IMR-90 (cell line): ENCODE results near the gene STOML1. TPM values are rescaled to one million over a fixed set of nuclear protein-coding genes. Genes with fewer than 3 reads are reported as not detected.

Source experiments
- ATAC-seq: fragments of 200-7000 bp; cut with Tn5 transposase; 2 replicates; pipeline ENCODE4 v1.9.1; 2020; ENCODE audit warnings: low read depth, mild to moderate bottlenecking, moderate library complexity
- BruUV-seq: library from RNA; stranded (reverse); fragments of 400-500 nt; replicated peaks from 2 replicates; lab custom pipeline; 2021; lab: Mats Ljungman, UMichigan
- CTCF ChIA-PET: fragments of 300-600 bp; formaldehyde crosslinking; extraction: SDS; loops from one replicate; lab custom pipeline; 2021; ENCODE audit warnings: antibody characterized with exemption; lab: Yijun Ruan, JAX
- POLR2A ChIA-PET: fragments of 300-600 bp; sonication (Branson Sonifier 250); formaldehyde crosslinking; loops from one replicate; lab custom pipeline; 2022; ENCODE audit warnings: antibody characterized with exemption; ENCODE audit not compliant: unreplicated experiment; lab: Charles Lee
- DNase-seq: peaks from one replicate; pipeline ENCODE4 v3.0.0; 2013
- H2AFZ ChIP-seq: replicated peaks from 2 replicates; pipeline ENCODE3; 2013; ENCODE audit warnings: low read length, mild to moderate bottlenecking; ENCODE audit not compliant: poor library complexity
- H2AK5ac ChIP-seq: 2 replicates; pipeline ENCODE4 v1.6.1; 2013; ENCODE audit warnings: low read depth, low read length, inconsistent platforms
- H2AK9ac ChIP-seq: replicated peaks from 2 replicates; pipeline ENCODE3; 2013; ENCODE audit warnings: mild to moderate bottlenecking, low read depth, low read length, moderate library complexity; ENCODE audit not compliant: poor library complexity
- H2BK120ac ChIP-seq: 2 replicates; pipeline ENCODE4 v1.6.1; 2013; ENCODE audit warnings: low read depth, low read length, inconsistent platforms
- H2BK15ac ChIP-seq: 3 replicates; pipeline ENCODE4 v1.6.1; 2013; ENCODE audit warnings: low read depth, low read length, inconsistent platforms
- H2BK20ac ChIP-seq: 2 replicates; pipeline ENCODE4 v1.6.1; 2013; ENCODE audit warnings: low read depth, mild to moderate bottlenecking, inconsistent platforms, low read length, moderate library complexity
- H2BK5ac ChIP-seq: 2 replicates; pipeline ENCODE4 v1.6.1; 2013; ENCODE audit warnings: mild to moderate bottlenecking, low read depth, low read length, inconsistent platforms; ENCODE audit not compliant: poor library complexity, severe bottlenecking
- H3K14ac ChIP-seq: replicated peaks from 2 replicates; pipeline ENCODE4 v1.6.1; 2013; ENCODE audit warnings: low read depth, low read length, inconsistent platforms
- H3K18ac ChIP-seq: 2 replicates; pipeline ENCODE4 v1.6.1; 2013; ENCODE audit warnings: low read depth, low read length, control low read depth
- H3K23ac ChIP-seq: 2 replicates; pipeline ENCODE4 v1.6.1; 2013; ENCODE audit warnings: low read depth, low read length, inconsistent platforms
- H3K27ac ChIP-seq: 2 replicates; pipeline ENCODE4 v1.5.1; 2013; ENCODE audit warnings: mild to moderate bottlenecking, control low read depth, low read length; ENCODE audit not compliant: insufficient read depth
- H3K27me3 ChIP-seq: 2 replicates; pipeline ENCODE4 v1.6.1; 2013; ENCODE audit warnings: low read length; ENCODE audit not compliant: control insufficient read depth, insufficient read depth
- H3K36me3 ChIP-seq: 2 replicates; pipeline ENCODE4 v1.6.1; 2013; ENCODE audit warnings: low read length, mixed read lengths; ENCODE audit not compliant: control insufficient read depth, insufficient read depth
- H3K4ac ChIP-seq: 2 replicates; pipeline ENCODE4 v1.6.1; 2013; ENCODE audit warnings: low read depth, low read length, inconsistent platforms
- H3K4me1 ChIP-seq: 2 replicates; pipeline ENCODE4 v1.6.1; 2013; ENCODE audit warnings: low read length, mixed read lengths; ENCODE audit not compliant: control insufficient read depth, insufficient read depth
- H3K4me2 ChIP-seq: 2 replicates; pipeline ENCODE4 v1.6.1; 2013; ENCODE audit warnings: low read depth, mild to moderate bottlenecking, control low read depth, low read length, moderate library complexity
- H3K4me3 ChIP-seq: 2 replicates; pipeline ENCODE4 v1.5.1; 2013; ENCODE audit warnings: low read depth, mild to moderate bottlenecking, control low read depth, low read length, moderate library complexity; ENCODE audit not compliant: insufficient read depth
- H3K56ac ChIP-seq: 2 replicates; pipeline ENCODE4 v1.6.1; 2013; ENCODE audit warnings: low read length, inconsistent platforms; ENCODE audit not compliant: insufficient read depth; ENCODE audit errors: extremely low read depth
- H3K79me1 ChIP-seq, 2 experiments: 2 replicates each; pipeline ENCODE4 v1.6.1; 2013; ENCODE audit warnings: low read length in 2 of 2, inconsistent platforms in 1 of 2, low read depth in 1 of 2
- H3K9ac ChIP-seq: 2 replicates; pipeline ENCODE4 v1.6.1; 2013; ENCODE audit warnings: low read depth, low read length, control low read depth
- H3K9me1 ChIP-seq: 2 replicates; pipeline ENCODE4 v1.6.1; 2013; ENCODE audit warnings: low read length, inconsistent platforms; ENCODE audit not compliant: insufficient read depth
- H3K9me3 ChIP-seq: 2 replicates; pipeline ENCODE4 v1.6.1; 2013; ENCODE audit warnings: low read length; ENCODE audit not compliant: control insufficient read depth, insufficient read depth
- H4K20me1 ChIP-seq: 2 replicates; pipeline ENCODE4 v1.6.1; 2013; ENCODE audit warnings: low read length, inconsistent platforms; ENCODE audit not compliant: insufficient read depth
- H4K5ac ChIP-seq: 2 replicates; pipeline ENCODE4 v1.6.1; 2013; ENCODE audit warnings: mild to moderate bottlenecking, low read depth, low read length, control low read depth
- H4K8ac ChIP-seq, 2 experiments: 2 replicates each; pipeline ENCODE4 v1.6.1; 2013; ENCODE audit warnings: low read depth in 2 of 2, low read length in 2 of 2, control low read depth in 1 of 2, inconsistent platforms in 1 of 2
- H4K91ac ChIP-seq: 2 replicates; pipeline ENCODE4 v1.6.1; 2013; ENCODE audit warnings: low read depth, low read length, inconsistent platforms; ENCODE audit not compliant: insufficient read depth
- BHLHE40 ChIP-seq: fragments of 150-350 bp; IDR thresholded peaks from 2 replicates; pipeline ENCODE4 v1.6.1; 2016; ENCODE audit warnings: mild to moderate bottlenecking, low read depth, low read length
- FOS ChIP-seq: fragments of 150-350 bp; IDR thresholded peaks from 2 replicates; pipeline ENCODE4 v1.6.1; 2016; ENCODE audit warnings: low read depth, low read length
- MAZ ChIP-seq: IDR thresholded peaks from 2 replicates; pipeline ENCODE4 v1.6.1; 2012; ENCODE audit warnings: low read depth, mild to moderate bottlenecking, low read length, improper control_type of control experiment, moderate library complexity, borderline replicate concordance
- NFE2L2 ChIP-seq: fragments of 150-350 bp; IDR thresholded peaks from 2 replicates; pipeline ENCODE4 v1.6.1; 2016; ENCODE audit warnings: low read depth, mild to moderate bottlenecking, low read length
- POLR2A ChIP-seq: IDR thresholded peaks from 2 replicates; pipeline ENCODE4 v1.6.1; 2012; ENCODE audit warnings: mild to moderate bottlenecking, low read depth, low read length
- RAD21 ChIP-seq: IDR thresholded peaks from 2 replicates; pipeline ENCODE4 v1.6.1; 2012; ENCODE audit warnings: low read length, improper control_type of control experiment
- SMC3 ChIP-seq: fragments of 150-350 bp; IDR thresholded peaks from 2 replicates; pipeline ENCODE4 v1.6.1; 2016; ENCODE audit warnings: low read depth, mild to moderate bottlenecking, antibody characterized with exemption, low read length, moderate library complexity
- WGBS, 2 experiments: methylation state at CpG; one replicate each; pipeline versions ENCODE4 v1.1.5 to v1.1.7; 2013; ENCODE audit warnings: missing lambda C conversion rate in 2 of 2; ENCODE audit not compliant: insufficient read length in 1 of 2; ENCODE audit errors: extremely low coverage in 2 of 2; 5-methylcytosine and 5-hydroxymethylcytosine counted together
- dilution Hi-C: fragments of 300-500 bp; cut with HindIII; formaldehyde crosslinking; loops from one replicate; pipeline ENCODE4 v1.14.3; 2018; ENCODE audit warnings: low sequenced_read_pairs; ENCODE audit not compliant: unreplicated experiment
- in situ Hi-C: fragments of 300-500 bp; cut with MboI; formaldehyde crosslinking; loops from 3 replicates; pipeline ENCODE4 v1.14.3; 2019; ENCODE audit warnings: low sequenced_read_pairs, inconsistent platforms, mixed read lengths
- intact Hi-C: fragments of 100-400 bp; cut with micrococcal nuclease; formaldehyde crosslinking; loops from 2 replicates; pipeline ENCODE4 v1.10.0; 2022
- polyA plus RNA-seq, 3 experiments: library from polyadenylated mRNA; depleted of rRNA; stranded (reverse); fragments of >200 nt; gene quantifications; 2 replicates each; pipeline ENCODE4 v1.2.3, GENCODE V29; 2012; ENCODE audit warnings: low replicate concordance in 1 of 3
- total RNA-seq: library from RNA; depleted of rRNA; stranded (reverse); fragments of >200 nt; gene quantifications from 2 replicates; pipeline ENCODE4 v1.2.3, GENCODE V29; 2012
- TF ChIP-seq, protein P1 (sequence below): conservative IDR thresholded peaks from 2 replicates; pipeline ENCODE4 v1.5.1; 2012; ENCODE audit warnings: mild to moderate bottlenecking, low read depth, low read length, improper control_type of control experiment

Gene STOML1
- total and polyA plus RNA-seq, 2 of the 4 experiments (the other 2 are of a cell fraction) = 11.8 to 21.2 TPM

DNA sequence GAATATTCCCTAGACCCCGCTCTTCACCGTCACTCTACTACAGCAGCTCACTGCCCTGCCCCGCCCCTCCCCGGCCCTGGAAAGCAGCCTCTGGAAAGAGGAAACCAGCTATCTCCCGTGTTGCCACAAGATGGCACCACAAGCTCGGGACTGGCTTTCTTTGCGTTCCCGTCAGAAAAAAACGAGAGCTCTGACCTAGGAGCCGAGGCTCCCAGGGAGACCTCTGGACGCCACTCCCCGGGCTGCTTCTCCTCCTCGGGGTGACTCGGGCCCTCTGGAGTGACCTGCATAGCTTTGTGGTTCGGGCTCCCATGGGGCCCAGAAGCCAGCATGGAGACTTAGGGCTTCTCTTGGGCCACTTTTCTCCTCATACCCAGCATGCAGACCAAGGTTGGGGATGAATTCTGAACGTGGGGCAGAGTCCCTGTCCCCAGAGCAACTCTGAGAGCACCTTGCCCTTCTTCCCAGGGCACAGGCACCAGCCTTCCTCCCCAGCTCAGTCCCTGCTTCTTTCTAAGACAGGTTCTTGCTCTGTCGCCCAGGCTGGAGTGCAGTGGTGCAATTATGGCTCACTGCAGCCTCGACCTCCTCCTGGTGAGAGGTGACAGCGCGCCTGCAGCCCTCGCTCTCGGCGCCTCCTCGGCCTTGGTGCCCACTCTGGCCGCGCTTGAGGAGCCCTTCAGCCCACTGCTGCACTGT is 19.0 kb downstream of the STOML1 start:
- H2AFZ ChIP-seq = peak overlapping the region; percentile 84
- no peaks in the 10 kb centered on the region for H4K20me1 ChIP-seq
- WGBS, 2 experiments = 28% methylated on average over 6 of the region's 26 CpGs; no CpG with 5 or more reads in 1 of the 2 experiments
- H3K27ac ChIP-seq = no peak overlapping the region
- dilution Hi-C loops = no loop called here
- no peak overlapping the region for H3K4me3 ChIP-seq
- CTCF ChIA-PET = interaction anchor here (0.6 to 2.8 kb wide), 20 partner anchors 10 to 350 kb away, joined by 3 to 13 read pairs (median 4); partner anchors contain the start of genes PML and STOML1
- no TSS peak for BruUV-seq
- H4K8ac ChIP-seq = peak overlapping the region in 1 of 2 experiments; percentile 70; a peak in 1 of 4 replicates
- H2BK5ac ChIP-seq = no peak overlapping the region
- POLR2A ChIA-PET = interaction anchor here (0.6 kb wide), 2 partner anchors 17 to 177 kb away, joined by 3 to 4 read pairs; no protein-coding TSS in a partner anchor
- H3K56ac ChIP-seq = no peak overlapping the region
- ATAC-seq (peak; percentile 97), DNase-seq (peak; percentile 73)
- no peaks in the 10 kb centered on the region for H3K79me1 ChIP-seq
- peak; percentile 62 for TF ChIP-seq POLR2A
- TF ChIP-seq NFE2L2 = no peak
- no peak for TF ChIP-seq BHLHE40
- peak; percentile 77 for TF ChIP-seq MAZ
- peak; percentile 99 for TF ChIP-seq RAD21
- TF ChIP-seq SMC3 = peak; percentile 96
- TF ChIP-seq, protein P1, sequence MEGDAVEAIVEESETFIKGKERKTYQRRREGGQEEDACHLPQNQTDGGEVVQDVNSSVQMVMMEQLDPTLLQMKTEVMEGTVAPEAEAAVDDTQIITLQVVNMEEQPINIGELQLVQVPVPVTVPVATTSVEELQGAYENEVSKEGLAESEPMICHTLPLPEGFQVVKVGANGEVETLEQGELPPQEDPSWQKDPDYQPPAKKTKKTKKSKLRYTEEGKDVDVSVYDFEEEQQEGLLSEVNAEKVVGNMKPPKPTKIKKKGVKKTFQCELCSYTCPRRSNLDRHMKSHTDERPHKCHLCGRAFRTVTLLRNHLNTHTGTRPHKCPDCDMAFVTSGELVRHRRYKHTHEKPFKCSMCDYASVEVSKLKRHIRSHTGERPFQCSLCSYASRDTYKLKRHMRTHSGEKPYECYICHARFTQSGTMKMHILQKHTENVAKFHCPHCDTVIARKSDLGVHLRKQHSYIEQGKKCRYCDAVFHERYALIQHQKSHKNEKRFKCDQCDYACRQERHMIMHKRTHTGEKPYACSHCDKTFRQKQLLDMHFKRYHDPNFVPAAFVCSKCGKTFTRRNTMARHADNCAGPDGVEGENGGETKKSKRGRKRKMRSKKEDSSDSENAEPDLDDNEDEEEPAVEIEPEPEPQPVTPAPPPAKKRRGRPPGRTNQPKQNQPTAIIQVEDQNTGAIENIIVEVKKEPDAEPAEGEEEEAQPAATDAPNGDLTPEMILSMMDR = peak; percentile 98
- no peak for TF ChIP-seq FOS
- no peaks in the 10 kb centered on the region for H3K9me1 ChIP-seq
- 0 out of 2 replicates have a peak, but pooled peaks cover 3% of the 10 kb centered on the region for H3K27me3 ChIP-seq
- in situ Hi-C loops = no loop called here
- no peak overlapping the region for H3K23ac ChIP-seq
- H2BK15ac ChIP-seq = no peak overlapping the region; the same call in 2 of the 3 replicates
- 0 out of 2 replicates have a peak, but pooled peaks cover 1% of the 10 kb centered on the region for H3K4me1 ChIP-seq
- peak overlapping the region; percentile 27; the same call in 1 of the 2 replicates for H2BK20ac ChIP-seq
- H3K9ac ChIP-seq = no peak overlapping the region
- H2AK5ac ChIP-seq = 0 out of 2 replicates have a peak overlapping the region, but pooled peaks have one; percentile 46
- peak overlapping the region; percentile 81 for H2BK120ac ChIP-seq
- peak overlapping the region; percentile 65 for H3K4me2 ChIP-seq
- H4K5ac ChIP-seq = no peak overlapping the region
- H3K9me3 ChIP-seq = no peaks in the 10 kb centered on the region; the same call in 1 of the 2 replicates
- peak overlapping the region; percentile 40; the same call in 1 of the 2 replicates for H3K4ac ChIP-seq
- H3K18ac ChIP-seq = no peak overlapping the region
- H3K14ac ChIP-seq = no peak overlapping the region
- peak overlapping the region; percentile 57 for H2AK9ac ChIP-seq
- no peaks in the 10 kb centered on the region for H3K36me3 ChIP-seq
- H4K91ac ChIP-seq = no peak overlapping the region; the same call in 1 of the 2 replicates
- intact Hi-C loops = loop anchor here (1.0 to 5.0 kb wide), 6 partner anchors 64 to 349 kb away; no protein-coding TSS in a partner anchor
